ENCODE measurements around the gene WDR1. TPM values are rescaled to one million over a fixed set of nuclear protein-coding genes. Genes with fewer than 3 reads are reported as not detected.

WDR1 gene
- total and polyA plus RNA-seq, 4 experiments from 2014 or later: 295 to 348 (median 318) TPM

GRCh38 chr4:10031668-10032590 is 84.7 kb downstream of the WDR1 start:
- H3K27me3 Mint-ChIP-seq: peaks cover 3 to 16% of the 10 kb centered on the region in 2 donors
- ChIA-PET CTCF (ENCODE audit: partially characterized antibody) (interaction anchor here (1.4 to 1.7 kb wide), 2 partner anchors 12 to 17 kb away, joined by 4 to 5 read pairs; no protein-coding TSS in a partner anchor), POLR2A (ENCODE audit: partially characterized antibody) (no interaction called here)
- H3K36me3 Mint-ChIP-seq: peaks cover 0 to 5% of the 10 kb centered on the region in 2 donors
- Histone ChIP-seq H3K27me3 (ENCODE audit: insufficient read depth, low read length) (no peaks in the 10 kb centered on the region), H3K9me3 (ENCODE audit: control insufficient read depth in 1 of 2, low read length in 2 of 2) (no peaks in the 10 kb centered on the region), H3K4me1 (ENCODE audit: insufficient read depth, low read length) (no peaks in the 10 kb centered on the region), H3K36me3 (ENCODE audit: insufficient read depth, low read length) (no peaks in the 10 kb centered on the region), H3K27ac (ENCODE audit: low read depth, low read length) (no peak overlapping the region), H3K4me3 (ENCODE audit: low read length in 2 of 2) (no peak overlapping the region)
- no peak for DNase-seq
- intact Hi-C loops (cut with micrococcal nuclease): no loop called here
- H3K27ac Mint-ChIP-seq: no peak overlapping the region
- H3K9me3 Mint-ChIP-seq: no peaks in the 10 kb centered on the region
- no peak overlapping the region for H3K4me3 Mint-ChIP-seq
- H3K4me1 Mint-ChIP-seq: peaks cover 0 to 4% (median 2%) of the 10 kb centered on the region in 4 donors

GRCh38 chr4:10030972-10031667 is 85.5 kb downstream of the WDR1 start:
- Mint-ChIP-seq H3K9me3 (no peaks in the 10 kb centered on the region), H3K27me3 (peaks cover 3 to 20% of the 10 kb centered on the region in 2 donors), H3K36me3 (no peaks in the 10 kb centered on the region), H3K4me3 (no peak overlapping the region), H3K27ac (no peak overlapping the region), H3K4me1 (peaks cover 0 to 4% (median 2%) of the 10 kb centered on the region in 4 donors)
- CTCF ChIA-PET (ENCODE audit: partially characterized antibody): interaction anchor here (1.4 to 1.7 kb wide), 2 partner anchors 11 to 17 kb away, joined by 4 to 5 read pairs; no protein-coding TSS in a partner anchor
- POLR2A ChIA-PET (ENCODE audit: partially characterized antibody): no interaction called here
- Histone ChIP-seq H3K27ac (ENCODE audit: low read depth, low read length) (no peak overlapping the region), H3K4me1 (ENCODE audit: insufficient read depth, low read length) (no peaks in the 10 kb centered on the region), H3K27me3 (ENCODE audit: insufficient read depth, low read length) (no peaks in the 10 kb centered on the region), H3K36me3 (ENCODE audit: insufficient read depth, low read length) (no peaks in the 10 kb centered on the region), H3K4me3 (ENCODE audit: low read length in 2 of 2) (no peak overlapping the region), H3K9me3 (ENCODE audit: control insufficient read depth in 1 of 2, low read length in 2 of 2) (no peaks in the 10 kb centered on the region)
- intact Hi-C loops (cut with micrococcal nuclease): no loop called here
- DNase-seq: no peak

GRCh38 chr4:10029403-10029802 is 87.2 kb downstream of the WDR1 start:
- no peak for DNase-seq
- ChIA-PET CTCF (ENCODE audit: partially characterized antibody) (no interaction called here), POLR2A (ENCODE audit: partially characterized antibody) (no interaction called here)
- H3K27ac ChIP-seq (ENCODE audit: low read depth, low read length): no peak overlapping the region
- intact Hi-C loops (cut with micrococcal nuclease): no loop called here
- Mint-ChIP-seq H3K27me3 (peaks cover 5 to 20% of the 10 kb centered on the region in 2 donors), H3K36me3 (no peaks in the 10 kb centered on the region), H3K27ac (no peak overlapping the region), H3K4me3 (no peak overlapping the region), H3K9me3 (no peaks in the 10 kb centered on the region), H3K4me1 (peaks cover 0 to 4% (median 2%) of the 10 kb centered on the region in 4 donors)
- H3K27me3 ChIP-seq (ENCODE audit: insufficient read depth, low read length): no peaks in the 10 kb centered on the region
- H3K9me3 ChIP-seq (ENCODE audit: control insufficient read depth in 1 of 2, low read length in 2 of 2): no peaks in the 10 kb centered on the region
- no peaks in the 10 kb centered on the region for H3K4me1 ChIP-seq (ENCODE audit: insufficient read depth, low read length)
- H3K36me3 ChIP-seq (ENCODE audit: insufficient read depth, low read length): no peaks in the 10 kb centered on the region
- no peak overlapping the region for H3K4me3 ChIP-seq (ENCODE audit: low read length in 2 of 2)

GRCh38 chr4:10028910-10029309 is 87.7 kb downstream of the WDR1 start:
- Histone ChIP-seq H3K27me3 (ENCODE audit: insufficient read depth, low read length) (no peaks in the 10 kb centered on the region), H3K27ac (ENCODE audit: low read depth, low read length) (no peak overlapping the region), H3K4me3 (ENCODE audit: low read length in 2 of 2) (no peak overlapping the region), H3K9me3 (ENCODE audit: control insufficient read depth in 1 of 2, low read length in 2 of 2) (no peaks in the 10 kb centered on the region), H3K4me1 (ENCODE audit: insufficient read depth, low read length) (no peaks in the 10 kb centered on the region), H3K36me3 (ENCODE audit: insufficient read depth, low read length) (no peaks in the 10 kb centered on the region)
- CTCF ChIA-PET (ENCODE audit: partially characterized antibody): no interaction called here
- H3K4me1 Mint-ChIP-seq: peaks cover 0 to 4% (median 1%) of the 10 kb centered on the region in 4 donors
- intact Hi-C loops (cut with micrococcal nuclease): no loop called here
- no peak for DNase-seq
- no peaks in the 10 kb centered on the region for H3K36me3 Mint-ChIP-seq
- H3K27ac Mint-ChIP-seq: no peak overlapping the region
- POLR2A ChIA-PET (ENCODE audit: partially characterized antibody): no interaction called here
- H3K27me3 Mint-ChIP-seq: peaks cover 5 to 18% of the 10 kb centered on the region in 2 donors
- no peaks in the 10 kb centered on the region for H3K9me3 Mint-ChIP-seq
- H3K4me3 Mint-ChIP-seq: no peak overlapping the region

GRCh38 chr4:10026485-10026884 is 90.1 kb downstream of the WDR1 start:
- no peaks in the 10 kb centered on the region for H3K4me1 Mint-ChIP-seq
- H3K9me3 Mint-ChIP-seq: no peaks in the 10 kb centered on the region
- peaks cover 5 to 11% of the 10 kb centered on the region in 2 donors for H3K27me3 Mint-ChIP-seq
- H3K27ac ChIP-seq (ENCODE audit: low read depth, low read length): no peak overlapping the region
- ChIA-PET POLR2A (ENCODE audit: partially characterized antibody) (interaction anchor here (0.8 kb wide), 1 partner anchor 91 kb away, joined by 3 read pairs; the partner anchor contains the start of gene WDR1), CTCF (ENCODE audit: partially characterized antibody) (no interaction called here)
- H3K9me3 ChIP-seq (ENCODE audit: control insufficient read depth in 1 of 2, low read length in 2 of 2): no peaks in the 10 kb centered on the region
- intact Hi-C loops (cut with micrococcal nuclease): no loop called here
- H3K36me3 ChIP-seq (ENCODE audit: insufficient read depth, low read length): no peaks in the 10 kb centered on the region
- no peak overlapping the region for H3K27ac Mint-ChIP-seq
- H3K36me3 Mint-ChIP-seq: no peaks in the 10 kb centered on the region
- no peak overlapping the region for H3K4me3 Mint-ChIP-seq
- no peak overlapping the region for H3K4me3 ChIP-seq (ENCODE audit: low read length in 2 of 2)
- no peak for DNase-seq
- no peaks in the 10 kb centered on the region for H3K27me3 ChIP-seq (ENCODE audit: insufficient read depth, low read length)
- H3K4me1 ChIP-seq (ENCODE audit: insufficient read depth, low read length): no peaks in the 10 kb centered on the region

GRCh38 chr4:10025230-10025806 is 91.3 kb downstream of the WDR1 start:
- no peak for DNase-seq
- ChIA-PET CTCF (ENCODE audit: partially characterized antibody) (no interaction called here), POLR2A (ENCODE audit: partially characterized antibody) (no interaction called here)
- Mint-ChIP-seq H3K27ac (no peak overlapping the region), H3K36me3 (no peaks in the 10 kb centered on the region), H3K4me3 (no peak overlapping the region), H3K4me1 (no peaks in the 10 kb centered on the region), H3K27me3 (peaks cover 5 to 11% of the 10 kb centered on the region in 2 donors), H3K9me3 (no peaks in the 10 kb centered on the region)
- Histone ChIP-seq H3K4me1 (ENCODE audit: insufficient read depth, low read length) (no peaks in the 10 kb centered on the region), H3K4me3 (ENCODE audit: low read length in 2 of 2) (no peak overlapping the region), H3K27ac (ENCODE audit: low read depth, low read length) (no peak overlapping the region), H3K9me3 (ENCODE audit: control insufficient read depth in 1 of 2, low read length in 2 of 2) (no peaks in the 10 kb centered on the region), H3K27me3 (ENCODE audit: insufficient read depth, low read length) (no peaks in the 10 kb centered on the region), H3K36me3 (ENCODE audit: insufficient read depth, low read length) (no peaks in the 10 kb centered on the region)
- intact Hi-C loops (cut with micrococcal nuclease): no loop called here

All from CD4-positive, alpha-beta memory T cell (primary cell).